ENCODE data around the gene RPGR. TPM values are rescaled to one million over a fixed set of nuclear protein-coding genes. Genes with fewer than 3 reads are reported as not detected.

RPGR gene
- total RNA-seq, 1 experiment from 2014 or later: 10.4 TPM

DNA sequence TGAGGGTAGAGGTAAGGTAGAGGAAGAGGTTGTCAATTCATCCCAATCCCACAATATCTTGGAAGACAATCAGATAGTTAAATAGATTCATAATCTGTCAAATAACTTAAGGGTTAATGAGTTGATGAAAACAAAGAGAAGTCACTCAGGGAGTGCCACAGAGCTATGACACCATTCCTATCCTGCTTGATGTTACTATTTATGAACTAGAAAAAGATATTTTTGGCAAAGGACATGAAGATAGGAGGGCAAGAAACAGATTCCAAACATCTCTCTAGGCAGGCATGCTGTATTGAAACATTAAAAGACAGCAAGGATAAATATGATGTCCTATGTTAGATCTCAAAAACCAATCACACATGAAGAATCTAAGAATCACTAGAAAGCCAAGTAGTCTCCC is 103.1 kb downstream of the RPGR start:
- Histone ChIP-seq H3K27ac (ENCODE audit: low read depth, low read length) (no peak overlapping the region), H3K4me2 (ENCODE audit: low read length) (no peak overlapping the region), H2AFZ (ENCODE audit: low read depth, low read length, poor library complexity, severe bottlenecking) (no peak overlapping the region), H3K27me3 (ENCODE audit: insufficient read depth, low read length) (no peaks in the 10 kb centered on the region), H3K79me2 (ENCODE audit: insufficient read depth, low read length) (no peaks in the 10 kb centered on the region), H4K20me1 (ENCODE audit: insufficient read depth) (no peaks in the 10 kb centered on the region), H3K9ac (ENCODE audit: low read length) (no peak overlapping the region), H3K4me3 (replicated peaks in 1 of 2; ENCODE audit: low read depth in 1 of 2, low read length in 2 of 2) (no peak overlapping the region), H3K36me3 (ENCODE audit: control insufficient read depth in 1 of 2, insufficient read depth in 2 of 2, low read length in 2 of 2) (no peaks in the 10 kb centered on the region), H3K9me2 (ENCODE audit: insufficient read depth) (no peaks in the 10 kb centered on the region), H3K4me1 (ENCODE audit: control insufficient read depth in 1 of 2, insufficient read depth in 2 of 2, low read length in 2 of 2) (peaks cover 0 to 13% of the 10 kb centered on the region in 2 experiments; a peak in 2 of 4 replicates), H3K9me3 (ENCODE audit: control insufficient read depth in 1 of 2, insufficient read depth in 1 of 2, low read depth in 1 of 2, low read length in 2 of 2) (no peaks in the 10 kb centered on the region)
- ChIA-PET CTCF (no interaction called here), RAD21 (ENCODE audit: low non-redundant PET in 1 of 2, low total read pairs in 2 of 2, uncharacterized antibody in 2 of 2, unreplicated experiment in 2 of 2) (no interaction called here), POLR2A (no interaction called here)
- BruUV-seq (replicated peaks): no TSS peak
- no peak for DNase-seq (ENCODE audit: low read depth, low spot score)
- no peak for ATAC-seq
- no peak for TF ChIP-seq POLR2A (IDR thresholded peaks at IDR 0.05; ENCODE audit: borderline replicate concordance, extremely low read depth, insufficient read depth, insufficient read length)
- no peak for TF ChIP-seq POLR2AphosphoS5 (IDR thresholded peaks at IDR 0.05; ENCODE audit: low read depth, low read length)
- TF ChIP-seq EZH2 (IDR thresholded peaks at IDR 0.05): no peak
- no peak for TF ChIP-seq EGR1 (IDR thresholded peaks at IDR 0.05; ENCODE audit: low read depth)
- TF ChIP-seq, protein P1, sequence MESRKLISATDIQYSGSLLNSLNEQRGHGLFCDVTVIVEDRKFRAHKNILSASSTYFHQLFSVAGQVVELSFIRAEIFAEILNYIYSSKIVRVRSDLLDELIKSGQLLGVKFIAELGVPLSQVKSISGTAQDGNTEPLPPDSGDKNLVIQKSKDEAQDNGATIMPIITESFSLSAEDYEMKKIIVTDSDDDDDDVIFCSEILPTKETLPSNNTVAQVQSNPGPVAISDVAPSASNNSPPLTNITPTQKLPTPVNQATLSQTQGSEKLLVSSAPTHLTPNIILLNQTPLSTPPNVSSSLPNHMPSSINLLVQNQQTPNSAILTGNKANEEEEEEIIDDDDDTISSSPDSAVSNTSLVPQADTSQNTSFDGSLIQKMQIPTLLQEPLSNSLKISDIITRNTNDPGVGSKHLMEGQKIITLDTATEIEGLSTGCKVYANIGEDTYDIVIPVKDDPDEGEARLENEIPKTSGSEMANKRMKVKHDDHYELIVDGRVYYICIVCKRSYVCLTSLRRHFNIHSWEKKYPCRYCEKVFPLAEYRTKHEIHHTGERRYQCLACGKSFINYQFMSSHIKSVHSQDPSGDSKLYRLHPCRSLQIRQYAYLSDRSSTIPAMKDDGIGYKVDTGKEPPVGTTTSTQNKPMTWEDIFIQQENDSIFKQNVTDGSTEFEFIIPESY (IDR thresholded peaks at IDR 0.05; ENCODE audit: extremely low read depth, insufficient replicate concordance, low read length): no peak
- no peak for TF ChIP-seq JUND (IDR thresholded peaks at IDR 0.05)
- no peak for TF ChIP-seq SIN3A (IDR thresholded peaks at IDR 0.05; ENCODE audit: low read depth)
- TF ChIP-seq ZFX (IDR thresholded peaks at IDR 0.05): no peak
- no peak for TF ChIP-seq ZNF274 (IDR thresholded peaks at IDR 0.05; ENCODE audit: low read depth, low read length)
- TF ChIP-seq, protein P2, sequence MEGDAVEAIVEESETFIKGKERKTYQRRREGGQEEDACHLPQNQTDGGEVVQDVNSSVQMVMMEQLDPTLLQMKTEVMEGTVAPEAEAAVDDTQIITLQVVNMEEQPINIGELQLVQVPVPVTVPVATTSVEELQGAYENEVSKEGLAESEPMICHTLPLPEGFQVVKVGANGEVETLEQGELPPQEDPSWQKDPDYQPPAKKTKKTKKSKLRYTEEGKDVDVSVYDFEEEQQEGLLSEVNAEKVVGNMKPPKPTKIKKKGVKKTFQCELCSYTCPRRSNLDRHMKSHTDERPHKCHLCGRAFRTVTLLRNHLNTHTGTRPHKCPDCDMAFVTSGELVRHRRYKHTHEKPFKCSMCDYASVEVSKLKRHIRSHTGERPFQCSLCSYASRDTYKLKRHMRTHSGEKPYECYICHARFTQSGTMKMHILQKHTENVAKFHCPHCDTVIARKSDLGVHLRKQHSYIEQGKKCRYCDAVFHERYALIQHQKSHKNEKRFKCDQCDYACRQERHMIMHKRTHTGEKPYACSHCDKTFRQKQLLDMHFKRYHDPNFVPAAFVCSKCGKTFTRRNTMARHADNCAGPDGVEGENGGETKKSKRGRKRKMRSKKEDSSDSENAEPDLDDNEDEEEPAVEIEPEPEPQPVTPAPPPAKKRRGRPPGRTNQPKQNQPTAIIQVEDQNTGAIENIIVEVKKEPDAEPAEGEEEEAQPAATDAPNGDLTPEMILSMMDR (IDR thresholded peaks at IDR 0.05 in 2 of 3, conservative IDR thresholded peaks at IDR 0.05 in 1 of 3; ENCODE audit: borderline replicate concordance in 1 of 3, insufficient read depth in 1 of 3, low read depth in 2 of 3, low read length in 2 of 3): no peak
- intact Hi-C loops (cut with micrococcal nuclease): no loop called here
